Parathyroid adenoma (tissue), 2 donors: ENCODE results near the gene LZTS2.

ENCODE experiments used
- H2AFZ ChIP-seq: fragments of 300-600 bp; sonication (generic); one replicate; pipeline ENCODE4 v1.7.0; 2017; ENCODE audit warnings: antibody characterized with exemption, mild to moderate bottlenecking
- H3K27ac ChIP-seq: fragments of 300-600 bp; sonication (generic); one replicate; pipeline ENCODE4 v1.7.0; 2017
- H3K27me3 ChIP-seq: fragments of 300-600 bp; sonication (generic); one replicate; pipeline ENCODE4 v1.7.0; 2017; ENCODE audit warnings: low read length; ENCODE audit not compliant: control insufficient read depth, insufficient read depth
- H3K36me3 ChIP-seq: fragments of 300-600 bp; sonication (generic); one replicate; pipeline ENCODE4 v1.7.0; 2017; ENCODE audit warnings: low read length; ENCODE audit not compliant: control insufficient read depth, insufficient read depth
- H3K4me1 ChIP-seq: fragments of 300-600 bp; sonication (generic); one replicate; pipeline ENCODE4 v1.7.0; 2017; ENCODE audit warnings: control low read depth
- H3K4me2 ChIP-seq: fragments of 300-600 bp; sonication (generic); one replicate; pipeline ENCODE4 v1.7.0; 2017; ENCODE audit warnings: low read length
- H3K4me3 ChIP-seq: fragments of 300-600 bp; sonication (generic); one replicate; pipeline ENCODE4 v1.7.0; 2017; ENCODE audit warnings: low read depth, low read length
- H3K79me2 ChIP-seq: fragments of 300-600 bp; sonication (generic); one replicate; pipeline ENCODE4 v1.7.0; 2017; ENCODE audit warnings: control low read depth
- H3K9ac ChIP-seq: fragments of 300-600 bp; sonication (generic); one replicate; pipeline ENCODE4 v1.7.0; 2017; ENCODE audit warnings: mild to moderate bottlenecking
- H3K9me3 ChIP-seq: fragments of 300-600 bp; sonication (generic); one replicate; pipeline ENCODE4 v1.7.0; 2017; ENCODE audit warnings: low read length; ENCODE audit not compliant: control insufficient read depth
- TF ChIP-seq, protein P1 (sequence below): fragments of 300-600 bp; sonication (generic); IDR thresholded peaks from one replicate; pipeline ENCODE4 v1.7.0; 2017; ENCODE audit warnings: antibody characterized with exemption, mild to moderate bottlenecking
- donor health status: primary hyperparathyroidism.

LZTS2 gene

DNA sequence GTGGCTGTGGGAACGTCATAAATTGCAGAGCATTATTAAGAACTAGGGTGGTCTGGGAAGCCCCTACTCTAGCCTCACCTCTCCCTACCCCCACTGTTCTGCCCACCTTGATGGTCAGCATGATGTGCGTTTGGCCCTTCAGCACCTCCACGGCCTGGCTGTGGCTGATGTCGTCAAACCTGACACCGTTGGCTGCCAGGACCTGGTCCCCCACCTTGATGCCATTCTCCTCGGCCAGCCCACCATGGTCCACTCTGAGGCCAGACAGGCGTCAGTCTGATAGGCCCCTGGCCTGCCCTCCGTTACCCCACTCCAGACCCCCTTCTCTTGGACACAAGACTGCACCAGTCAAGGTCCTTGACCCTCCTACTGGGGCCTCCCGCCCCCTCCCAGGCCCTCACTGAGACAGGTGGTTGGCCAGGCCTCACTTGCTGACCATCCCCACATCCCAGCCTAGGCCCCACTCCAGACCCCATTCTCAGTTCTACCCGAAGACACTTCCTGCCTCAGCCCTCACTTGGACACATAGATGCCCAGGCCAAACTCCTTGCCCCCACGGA is 22.2 kb downstream of the LZTS2 start:
- Histone ChIP-seq H3K79me2 (no peaks in the 10 kb centered on the region), H3K4me1 (no peaks in the 10 kb centered on the region), H3K27ac (no peak overlapping the region), H3K4me2 (no peak overlapping the region), H3K36me3 (no peaks in the 10 kb centered on the region), H3K9ac (no peak overlapping the region), H3K4me3 (no peak overlapping the region), H2AFZ (no peak overlapping the region), H3K27me3 (no peaks in the 10 kb centered on the region), H3K9me3 (no peaks in the 10 kb centered on the region)
- TF ChIP-seq, protein P1, sequence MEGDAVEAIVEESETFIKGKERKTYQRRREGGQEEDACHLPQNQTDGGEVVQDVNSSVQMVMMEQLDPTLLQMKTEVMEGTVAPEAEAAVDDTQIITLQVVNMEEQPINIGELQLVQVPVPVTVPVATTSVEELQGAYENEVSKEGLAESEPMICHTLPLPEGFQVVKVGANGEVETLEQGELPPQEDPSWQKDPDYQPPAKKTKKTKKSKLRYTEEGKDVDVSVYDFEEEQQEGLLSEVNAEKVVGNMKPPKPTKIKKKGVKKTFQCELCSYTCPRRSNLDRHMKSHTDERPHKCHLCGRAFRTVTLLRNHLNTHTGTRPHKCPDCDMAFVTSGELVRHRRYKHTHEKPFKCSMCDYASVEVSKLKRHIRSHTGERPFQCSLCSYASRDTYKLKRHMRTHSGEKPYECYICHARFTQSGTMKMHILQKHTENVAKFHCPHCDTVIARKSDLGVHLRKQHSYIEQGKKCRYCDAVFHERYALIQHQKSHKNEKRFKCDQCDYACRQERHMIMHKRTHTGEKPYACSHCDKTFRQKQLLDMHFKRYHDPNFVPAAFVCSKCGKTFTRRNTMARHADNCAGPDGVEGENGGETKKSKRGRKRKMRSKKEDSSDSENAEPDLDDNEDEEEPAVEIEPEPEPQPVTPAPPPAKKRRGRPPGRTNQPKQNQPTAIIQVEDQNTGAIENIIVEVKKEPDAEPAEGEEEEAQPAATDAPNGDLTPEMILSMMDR, result no peak

DNA sequence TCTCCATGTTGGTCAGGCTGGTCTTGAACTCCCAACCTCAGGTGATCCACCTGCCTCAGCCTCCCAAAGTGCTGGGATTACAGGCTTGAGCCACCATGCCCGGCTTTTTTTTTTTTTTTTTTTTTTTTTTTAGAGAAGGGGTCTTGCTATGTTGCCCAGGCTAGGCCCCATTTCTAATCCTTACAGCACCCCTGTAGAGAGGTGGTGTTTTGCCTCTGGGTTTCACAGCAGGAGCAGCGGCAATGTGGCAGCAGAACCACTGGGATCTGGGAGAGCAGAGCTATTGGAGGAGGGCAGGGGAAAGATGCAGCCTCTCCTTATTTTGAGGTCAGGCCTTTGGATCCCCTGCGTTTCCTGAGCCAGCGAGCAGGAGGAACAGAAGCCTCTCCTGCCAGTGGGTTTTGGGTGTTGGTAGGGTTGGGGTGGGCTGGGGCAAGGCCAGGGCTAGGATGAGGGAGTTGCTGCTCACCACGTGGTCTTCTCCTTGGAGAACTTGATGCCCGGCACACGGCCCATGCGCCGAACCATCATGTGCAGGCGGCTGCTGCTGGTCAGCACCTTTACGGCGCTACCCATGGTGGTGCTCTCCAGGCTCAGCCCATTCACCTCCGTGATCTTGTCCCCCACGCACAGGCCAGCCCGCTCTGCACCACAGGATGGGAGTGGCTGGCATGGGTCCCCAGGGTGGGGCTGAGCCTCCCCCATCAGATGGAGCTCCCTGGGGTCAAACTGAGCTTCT is 23.5 kb downstream of the LZTS2 start:
- Histone ChIP-seq H3K79me2 (no peaks in the 10 kb centered on the region), H2AFZ (no peak overlapping the region), H3K4me1 (no peaks in the 10 kb centered on the region), H3K4me3 (no peak overlapping the region), H3K36me3 (no peaks in the 10 kb centered on the region), H3K9ac (no peak overlapping the region), H3K4me2 (no peak overlapping the region), H3K27me3 (no peaks in the 10 kb centered on the region), H3K27ac (no peak overlapping the region), H3K9me3 (no peaks in the 10 kb centered on the region)
- TF ChIP-seq, protein P1, result no peak

DNA sequence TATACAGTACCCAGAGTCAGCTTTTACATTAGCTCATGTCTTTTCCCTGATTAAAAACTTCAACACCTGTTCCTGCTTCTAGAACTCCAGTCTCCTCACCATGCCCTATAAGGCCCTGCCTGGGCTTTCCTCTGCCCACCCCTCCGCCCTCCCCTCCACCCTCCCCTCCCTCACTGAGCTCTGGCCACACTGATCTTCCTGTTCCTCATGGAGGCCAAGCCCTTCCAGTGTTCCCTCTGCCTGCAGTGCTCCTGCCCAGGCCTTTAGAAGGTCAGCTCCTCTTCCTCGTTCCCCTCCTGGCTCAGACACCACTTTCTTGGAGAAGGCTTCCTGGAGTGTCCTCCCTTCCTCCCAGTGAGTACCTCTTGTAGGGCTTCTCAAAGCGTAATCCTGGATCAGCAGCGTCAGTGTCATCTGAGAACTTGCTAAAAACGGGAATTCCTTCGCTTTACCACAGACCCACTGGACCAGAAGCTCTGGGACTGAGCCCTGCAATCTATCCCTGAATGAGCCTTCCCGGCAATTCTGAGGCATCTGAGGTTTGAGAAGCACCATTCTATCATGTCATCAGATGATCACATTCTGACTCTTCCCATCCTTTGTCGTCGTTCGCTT is 27.6 kb downstream of the LZTS2 start:
- no peak overlapping the region for H3K4me3 ChIP-seq
- no peaks in the 10 kb centered on the region for H3K27me3 ChIP-seq
- H3K79me2 ChIP-seq, result no peaks in the 10 kb centered on the region
- H2AFZ ChIP-seq, result no peak overlapping the region
- no peaks in the 10 kb centered on the region for H3K9me3 ChIP-seq
- no peak overlapping the region for H3K9ac ChIP-seq
- no peak overlapping the region for H3K4me2 ChIP-seq
- H3K36me3 ChIP-seq, result no peaks in the 10 kb centered on the region
- no peak overlapping the region for H3K27ac ChIP-seq
- TF ChIP-seq, protein P1, result no peak
- peaks cover 22% of the 10 kb centered on the region for H3K4me1 ChIP-seq

DNA sequence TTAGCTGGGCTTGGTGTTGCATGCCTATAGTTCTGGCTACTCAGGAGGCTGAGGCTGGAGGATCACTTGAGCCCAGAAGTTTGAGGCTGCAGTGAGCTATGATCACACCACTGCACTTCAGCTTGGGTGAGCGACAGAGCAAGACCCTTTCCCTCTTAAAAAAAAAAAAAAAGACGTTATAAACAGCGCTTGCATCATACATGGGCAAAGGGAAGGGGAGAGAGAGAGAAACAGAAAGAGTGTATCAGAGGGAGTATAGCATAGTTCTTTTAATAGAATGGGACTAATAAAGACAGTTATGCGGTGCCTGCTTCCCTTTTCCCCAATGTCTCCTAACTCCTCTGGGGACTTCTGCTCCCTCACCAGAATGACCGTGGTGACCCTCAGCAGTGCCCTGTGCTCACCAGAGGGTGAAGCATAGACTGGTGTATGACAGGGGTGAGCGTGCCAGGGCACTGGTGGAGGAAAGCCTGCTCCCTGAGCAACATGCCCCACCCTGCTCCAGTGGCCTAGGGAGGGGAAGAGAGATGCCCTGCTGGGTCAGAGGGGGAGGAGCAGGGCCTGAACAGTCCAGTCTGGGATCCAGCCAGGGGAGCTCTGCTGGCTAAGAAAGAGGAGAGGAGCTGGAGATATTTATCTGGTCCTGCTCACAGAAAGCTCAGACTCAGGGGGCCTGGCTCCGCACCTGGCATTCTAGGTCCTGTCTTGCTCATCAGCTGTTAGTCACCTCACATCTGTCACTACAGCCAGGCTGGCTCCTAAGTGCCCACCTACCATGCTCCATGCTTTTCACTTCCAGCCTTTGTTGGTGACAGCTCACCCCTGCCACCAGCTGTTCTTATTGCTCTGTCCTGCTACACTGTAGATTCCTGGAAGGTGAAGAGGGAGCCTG is 29.1 kb downstream of the LZTS2 start:
- TF ChIP-seq, protein P1, result no peak
- Histone ChIP-seq H3K27ac (peak overlapping the region; percentile 89), H3K4me3 (no peak overlapping the region), H3K9ac (no peak overlapping the region), H3K4me2 (no peak overlapping the region), H3K27me3 (no peaks in the 10 kb centered on the region), H2AFZ (peak overlapping the region; percentile 53), H3K9me3 (no peaks in the 10 kb centered on the region), H3K36me3 (no peaks in the 10 kb centered on the region), H3K79me2 (no peaks in the 10 kb centered on the region), H3K4me1 (peaks cover 31% of the 10 kb centered on the region)
